Prostate gland (tissue), 2 donors: ENCODE data around the gene KCNN4.

Experiments used
- CTCF ChIP-seq, 4 experiments: fragments of 200-600 bp in 2 of 4; fragments of 450-650 bp in 2 of 4; sonication (generic) in 2 of 4; IDR thresholded peaks; 1 replicate in 3 of 4; 2 replicates in 1 of 4; pipeline ENCODE4 v1.5.1; 2016 to 2019; ENCODE audit warnings: antibody characterized with exemption in 4 of 4, mild to moderate bottlenecking in 2 of 4, moderate library complexity in 2 of 4
- POLR2A ChIP-seq: fragments of 450-650 bp; IDR thresholded peaks from one replicate; pipeline ENCODE4 v1.6.1; 2016; ENCODE audit warnings: antibody characterized with exemption, mild to moderate bottlenecking
- POLR2AphosphoS5 ChIP-seq: sonication (generic); formaldehyde crosslinking; IDR thresholded peaks from one replicate; pipeline ENCODE4 v1.6.1; 2017; ENCODE audit warnings: antibody characterized with exemption

- no peak for TF ChIP-seq CTCF (IDR thresholded peaks at IDR 0.05)
- no peak for TF ChIP-seq POLR2A
- TF ChIP-seq POLR2AphosphoS5, result no peak
Observed at GRCh38 chr19:43748205-43748594, 32.6 kb downstream of the KCNN4 start.
